HL-60 (cell line): ENCODE results near the gene TSPAN10.

ENCODE experiments used
- POLR2AphosphoS5 ChIP-seq: IDR thresholded peaks from 2 replicates; pipeline ENCODE4 v1.6.1; 2012; ENCODE audit warnings: low read depth
- TF ChIP-seq, protein P1 (sequence below): IDR thresholded peaks from one replicate; pipeline ENCODE4 v1.5.1; 2011; ENCODE audit warnings: low read length, control low read depth, inconsistent platforms; ENCODE audit not compliant: insufficient read depth
- TF ChIP-seq, protein P2 (sequence below): IDR thresholded peaks from 2 replicates; pipeline ENCODE4 v1.6.1; 2012; ENCODE audit warnings: low read depth; ENCODE audit not compliant: insufficient replicate concordance

DNA sequence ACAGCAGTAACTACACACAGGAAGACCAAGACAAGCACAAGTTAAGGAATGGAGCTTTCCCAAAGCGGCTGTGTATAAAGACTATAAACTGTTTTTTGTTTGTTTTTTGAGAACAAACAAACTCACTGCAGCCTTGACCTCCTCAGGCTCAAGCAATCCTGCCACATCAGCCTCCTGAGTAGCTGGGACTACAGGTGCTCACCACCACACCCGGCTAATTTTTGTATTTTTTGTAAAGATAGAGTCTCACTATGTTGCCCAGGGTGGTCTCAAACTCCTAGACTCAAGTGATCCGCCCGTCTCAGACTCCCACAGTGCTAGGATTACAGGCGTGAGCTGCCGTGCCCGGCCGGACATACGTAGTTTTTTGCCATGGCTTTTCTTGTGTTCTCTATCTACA lies 23.4 kb downstream of the TSPAN10 start:
- TF ChIP-seq, protein P1, sequence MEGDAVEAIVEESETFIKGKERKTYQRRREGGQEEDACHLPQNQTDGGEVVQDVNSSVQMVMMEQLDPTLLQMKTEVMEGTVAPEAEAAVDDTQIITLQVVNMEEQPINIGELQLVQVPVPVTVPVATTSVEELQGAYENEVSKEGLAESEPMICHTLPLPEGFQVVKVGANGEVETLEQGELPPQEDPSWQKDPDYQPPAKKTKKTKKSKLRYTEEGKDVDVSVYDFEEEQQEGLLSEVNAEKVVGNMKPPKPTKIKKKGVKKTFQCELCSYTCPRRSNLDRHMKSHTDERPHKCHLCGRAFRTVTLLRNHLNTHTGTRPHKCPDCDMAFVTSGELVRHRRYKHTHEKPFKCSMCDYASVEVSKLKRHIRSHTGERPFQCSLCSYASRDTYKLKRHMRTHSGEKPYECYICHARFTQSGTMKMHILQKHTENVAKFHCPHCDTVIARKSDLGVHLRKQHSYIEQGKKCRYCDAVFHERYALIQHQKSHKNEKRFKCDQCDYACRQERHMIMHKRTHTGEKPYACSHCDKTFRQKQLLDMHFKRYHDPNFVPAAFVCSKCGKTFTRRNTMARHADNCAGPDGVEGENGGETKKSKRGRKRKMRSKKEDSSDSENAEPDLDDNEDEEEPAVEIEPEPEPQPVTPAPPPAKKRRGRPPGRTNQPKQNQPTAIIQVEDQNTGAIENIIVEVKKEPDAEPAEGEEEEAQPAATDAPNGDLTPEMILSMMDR: no peak
- no peak for TF ChIP-seq POLR2AphosphoS5
- TF ChIP-seq, protein P2, sequence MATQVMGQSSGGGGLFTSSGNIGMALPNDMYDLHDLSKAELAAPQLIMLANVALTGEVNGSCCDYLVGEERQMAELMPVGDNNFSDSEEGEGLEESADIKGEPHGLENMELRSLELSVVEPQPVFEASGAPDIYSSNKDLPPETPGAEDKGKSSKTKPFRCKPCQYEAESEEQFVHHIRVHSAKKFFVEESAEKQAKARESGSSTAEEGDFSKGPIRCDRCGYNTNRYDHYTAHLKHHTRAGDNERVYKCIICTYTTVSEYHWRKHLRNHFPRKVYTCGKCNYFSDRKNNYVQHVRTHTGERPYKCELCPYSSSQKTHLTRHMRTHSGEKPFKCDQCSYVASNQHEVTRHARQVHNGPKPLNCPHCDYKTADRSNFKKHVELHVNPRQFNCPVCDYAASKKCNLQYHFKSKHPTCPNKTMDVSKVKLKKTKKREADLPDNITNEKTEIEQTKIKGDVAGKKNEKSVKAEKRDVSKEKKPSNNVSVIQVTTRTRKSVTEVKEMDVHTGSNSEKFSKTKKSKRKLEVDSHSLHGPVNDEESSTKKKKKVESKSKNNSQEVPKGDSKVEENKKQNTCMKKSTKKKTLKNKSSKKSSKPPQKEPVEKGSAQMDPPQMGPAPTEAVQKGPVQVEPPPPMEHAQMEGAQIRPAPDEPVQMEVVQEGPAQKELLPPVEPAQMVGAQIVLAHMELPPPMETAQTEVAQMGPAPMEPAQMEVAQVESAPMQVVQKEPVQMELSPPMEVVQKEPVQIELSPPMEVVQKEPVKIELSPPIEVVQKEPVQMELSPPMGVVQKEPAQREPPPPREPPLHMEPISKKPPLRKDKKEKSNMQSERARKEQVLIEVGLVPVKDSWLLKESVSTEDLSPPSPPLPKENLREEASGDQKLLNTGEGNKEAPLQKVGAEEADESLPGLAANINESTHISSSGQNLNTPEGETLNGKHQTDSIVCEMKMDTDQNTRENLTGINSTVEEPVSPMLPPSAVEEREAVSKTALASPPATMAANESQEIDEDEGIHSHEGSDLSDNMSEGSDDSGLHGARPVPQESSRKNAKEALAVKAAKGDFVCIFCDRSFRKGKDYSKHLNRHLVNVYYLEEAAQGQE: no peak
